Smooth muscle cell (in vitro differentiated cells): Measurements from ENCODE around the gene PLEKHM3. TPM values are rescaled to one million over a fixed set of nuclear protein-coding genes. Genes with fewer than 3 reads are reported as not detected.

Experiments
- DNase-seq: peaks from one replicate; lab custom pipeline; 2025; ENCODE audit not compliant: unreplicated experiment; lab: John Stamatoyannopoulos, UW
- H2AFZ ChIP-seq: fragments of 200-600 bp; sonication (generic); 2 replicates; pipeline ENCODE4 v1.6.0; 2016; ENCODE audit warnings: antibody characterized with exemption, low read depth, mild to moderate bottlenecking
- H3F3A ChIP-seq: fragments of 200-600 bp; sonication (generic); 2 replicates; pipeline ENCODE4 v1.6.0; 2017; ENCODE audit warnings: antibody characterized with exemption, low read depth
- H3K27ac ChIP-seq: fragments of 200-600 bp; sonication (generic); 2 replicates; pipeline ENCODE4 v1.5.1; 2016; ENCODE audit warnings: low read depth, mild to moderate bottlenecking
- H3K27me3 ChIP-seq: fragments of 200-600 bp; sonication (generic); 2 replicates; pipeline ENCODE4 v1.6.1; 2016; ENCODE audit warnings: low read depth, mild to moderate bottlenecking
- H3K36me3 ChIP-seq: fragments of 200-600 bp; sonication (generic); 2 replicates; pipeline ENCODE4 v1.5.1; 2016; ENCODE audit warnings: low read depth
- H3K4me1 ChIP-seq: fragments of 200-600 bp; sonication (generic); 2 replicates; pipeline ENCODE4 v1.5.1; 2016; ENCODE audit warnings: low read depth
- H3K4me2 ChIP-seq: fragments of 200-600 bp; sonication (generic); 2 replicates; pipeline ENCODE4 v1.6.0; 2016; ENCODE audit warnings: mild to moderate bottlenecking
- H3K4me3 ChIP-seq: fragments of 200-600 bp; sonication (generic); 2 replicates; pipeline ENCODE4 v1.5.1; 2016; ENCODE audit warnings: mild to moderate bottlenecking
- H3K79me2 ChIP-seq: fragments of 200-600 bp; sonication (generic); 2 replicates; pipeline ENCODE4 v1.6.0; 2016; ENCODE audit warnings: low read depth, mild to moderate bottlenecking
- H3K9ac ChIP-seq: fragments of 200-600 bp; sonication (generic); 2 replicates; pipeline ENCODE4 v1.6.0; 2016; ENCODE audit warnings: low read depth
- H3K9me3 ChIP-seq: fragments of 200-600 bp; sonication (generic); replicated peaks from 2 replicates; pipeline ENCODE4 v1.5.1; 2016; ENCODE audit warnings: low read depth
- H4K20me1 ChIP-seq: fragments of 200-600 bp; sonication (generic); 2 replicates; pipeline ENCODE4 v1.6.0; 2016; ENCODE audit warnings: low read depth
- WGBS: methylation state at CpG from one replicate; pipeline ENCODE4 v1.1.7; 2016; ENCODE audit warnings: low lambda C conversion rate; 5-methylcytosine and 5-hydroxymethylcytosine counted together
- polyA plus RNA-seq: library from polyadenylated mRNA; unstranded; fragments of >200 nt; fragmentation: Nextera tagmentation; extraction: Ambion mirVana; gene quantifications from 2 replicates; pipeline ENCODE4 v1.2.1, GENCODE V29; 2016
- total RNA-seq: library from RNA; depleted of rRNA; stranded (reverse); fragments of >200 nt; gene quantifications from 2 replicates; pipeline ENCODE4 v1.2.3, GENCODE V29; 2014
- TF ChIP-seq, protein P1 (sequence below): fragments of 200-600 bp; sonication (generic); IDR thresholded peaks from 2 replicates; pipeline ENCODE4 v1.5.1; 2017; ENCODE audit warnings: borderline replicate concordance, mild to moderate bottlenecking, antibody characterized with exemption; ENCODE audit not compliant: insufficient read depth, poor library complexity, severe bottlenecking

Gene PLEKHM3
- total and polyA plus RNA-seq, 2 experiments from 2014 or later: 3.8 to 10.3 TPM

DNA sequence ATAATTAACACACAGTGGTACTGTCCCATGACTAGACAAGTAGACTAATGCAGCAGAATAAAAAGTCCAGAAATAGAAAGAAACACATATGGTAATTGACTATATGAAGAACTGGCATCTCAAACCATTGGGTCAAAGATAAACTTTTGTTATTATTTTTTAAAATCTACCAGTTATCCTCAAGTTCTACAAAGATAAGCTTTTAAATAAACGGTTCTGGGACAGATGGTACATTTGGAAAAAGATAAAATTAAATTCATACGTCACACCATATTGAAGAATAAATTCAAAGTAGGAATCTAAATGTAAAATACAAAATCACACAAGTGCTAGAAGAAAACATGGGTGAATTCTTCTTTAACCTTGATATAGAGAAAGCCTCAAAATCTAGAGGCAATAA, 37.6 kb upstream of the PLEKHM3 start:
- Histone ChIP-seq H3K36me3 (no peaks in the 10 kb centered on the region), H3K4me3 (no peak overlapping the region), H2AFZ (no peak overlapping the region), H3K27ac (no peak overlapping the region), H3K4me2 (no peak overlapping the region), H3K79me2 (no peaks in the 10 kb centered on the region), H3K9ac (no peak overlapping the region), H4K20me1 (no peaks in the 10 kb centered on the region), H3F3A (no peaks in the 10 kb centered on the region), H3K9me3 (no peaks in the 10 kb centered on the region), H3K27me3 (no peaks in the 10 kb centered on the region), H3K4me1 (no peaks in the 10 kb centered on the region)
- no peak for DNase-seq
- TF ChIP-seq, protein P1, sequence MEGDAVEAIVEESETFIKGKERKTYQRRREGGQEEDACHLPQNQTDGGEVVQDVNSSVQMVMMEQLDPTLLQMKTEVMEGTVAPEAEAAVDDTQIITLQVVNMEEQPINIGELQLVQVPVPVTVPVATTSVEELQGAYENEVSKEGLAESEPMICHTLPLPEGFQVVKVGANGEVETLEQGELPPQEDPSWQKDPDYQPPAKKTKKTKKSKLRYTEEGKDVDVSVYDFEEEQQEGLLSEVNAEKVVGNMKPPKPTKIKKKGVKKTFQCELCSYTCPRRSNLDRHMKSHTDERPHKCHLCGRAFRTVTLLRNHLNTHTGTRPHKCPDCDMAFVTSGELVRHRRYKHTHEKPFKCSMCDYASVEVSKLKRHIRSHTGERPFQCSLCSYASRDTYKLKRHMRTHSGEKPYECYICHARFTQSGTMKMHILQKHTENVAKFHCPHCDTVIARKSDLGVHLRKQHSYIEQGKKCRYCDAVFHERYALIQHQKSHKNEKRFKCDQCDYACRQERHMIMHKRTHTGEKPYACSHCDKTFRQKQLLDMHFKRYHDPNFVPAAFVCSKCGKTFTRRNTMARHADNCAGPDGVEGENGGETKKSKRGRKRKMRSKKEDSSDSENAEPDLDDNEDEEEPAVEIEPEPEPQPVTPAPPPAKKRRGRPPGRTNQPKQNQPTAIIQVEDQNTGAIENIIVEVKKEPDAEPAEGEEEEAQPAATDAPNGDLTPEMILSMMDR: no peak
- WGBS: 88% methylated on average over 2 of the region's 2 CpGs

DNA sequence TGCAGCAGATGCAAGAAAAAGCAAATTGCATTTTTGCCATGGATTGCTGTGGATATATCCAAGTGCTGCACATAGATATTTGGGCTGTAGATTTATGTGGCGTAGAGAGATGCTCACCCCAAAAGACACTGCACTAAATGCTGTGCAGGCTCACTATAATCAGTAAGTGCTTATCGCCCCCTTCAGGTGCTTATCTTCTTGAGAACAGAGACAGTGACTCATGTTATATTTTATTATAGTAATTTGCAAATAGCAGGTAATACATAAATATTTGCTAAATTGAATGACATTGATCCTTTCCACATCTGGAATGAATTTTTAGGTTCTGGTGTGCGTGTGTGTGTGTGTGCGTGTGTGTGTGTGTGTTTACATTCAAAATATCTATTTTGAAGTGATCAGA, 36.8 kb upstream of the PLEKHM3 start:
- Histone ChIP-seq H3K27me3 (no peaks in the 10 kb centered on the region), H3K36me3 (no peaks in the 10 kb centered on the region), H3K79me2 (no peaks in the 10 kb centered on the region), H3F3A (no peaks in the 10 kb centered on the region), H3K4me3 (no peak overlapping the region), H3K9me3 (no peaks in the 10 kb centered on the region), H3K9ac (no peak overlapping the region), H3K27ac (no peak overlapping the region), H2AFZ (no peak overlapping the region), H4K20me1 (no peaks in the 10 kb centered on the region), H3K4me1 (no peaks in the 10 kb centered on the region), H3K4me2 (no peak overlapping the region)
- no peak for DNase-seq
- WGBS: 54% methylated on average over 4 of the region's 4 CpGs
- TF ChIP-seq, protein P1: peak; percentile 17

DNA sequence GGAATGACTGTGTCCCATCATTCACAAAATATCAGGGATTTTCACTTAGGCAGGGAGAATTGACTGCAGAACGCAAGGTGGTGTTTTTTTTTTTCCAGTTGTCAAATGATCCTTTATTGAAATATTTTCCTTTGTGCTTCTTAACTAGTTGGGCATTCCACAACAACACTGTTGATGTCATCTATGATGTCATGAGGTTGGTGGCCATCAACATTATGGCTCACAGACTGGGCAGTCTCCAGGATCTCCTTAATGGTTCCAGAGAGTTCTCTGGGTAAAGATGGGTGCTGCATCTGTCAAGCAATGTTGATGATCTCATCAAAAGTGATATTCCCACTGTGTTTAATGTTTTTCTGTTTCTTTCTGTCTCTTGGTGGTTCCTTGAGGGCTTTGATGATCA, 31.8 kb upstream of the PLEKHM3 start:
- H3K27ac ChIP-seq: no peak overlapping the region
- DNase-seq: no peak
- H3K4me1 ChIP-seq: no peaks in the 10 kb centered on the region
- WGBS: 93% methylated on average over 1 of the region's 1 CpG
- H3K36me3 ChIP-seq: no peaks in the 10 kb centered on the region
- no peak overlapping the region for H3K4me3 ChIP-seq
- no peaks in the 10 kb centered on the region for H4K20me1 ChIP-seq
- H2AFZ ChIP-seq: no peak overlapping the region
- no peaks in the 10 kb centered on the region for H3K79me2 ChIP-seq
- H3K4me2 ChIP-seq: no peak overlapping the region
- no peaks in the 10 kb centered on the region for H3K27me3 ChIP-seq
- H3K9me3 ChIP-seq: no peaks in the 10 kb centered on the region
- TF ChIP-seq, protein P1: no peak
- no peak overlapping the region for H3K9ac ChIP-seq
- no peaks in the 10 kb centered on the region for H3F3A ChIP-seq

DNA sequence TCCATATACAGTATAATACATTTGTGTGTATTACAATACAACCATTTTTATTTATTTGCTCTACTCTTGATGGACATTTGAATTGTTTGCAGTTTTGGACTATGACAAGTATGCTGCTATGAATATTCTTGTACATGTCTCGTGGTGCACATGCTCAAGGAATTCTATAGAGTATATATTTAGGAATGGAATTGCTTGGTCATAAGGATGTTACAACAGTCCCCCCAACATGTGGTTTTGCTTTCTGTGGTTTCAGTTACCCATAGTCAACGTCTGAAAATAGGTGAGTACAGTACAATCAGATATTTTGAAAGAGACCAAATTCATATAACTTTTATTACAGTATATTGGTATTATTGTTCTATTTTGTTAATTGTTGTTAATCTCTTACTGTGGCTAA, 24.1 kb upstream of the PLEKHM3 start:
- WGBS: 72% methylated on average over 2 of the region's 2 CpGs
- H2AFZ ChIP-seq: no peak overlapping the region
- H3K9ac ChIP-seq: no peak overlapping the region
- no peak overlapping the region for H3K4me3 ChIP-seq
- no peaks in the 10 kb centered on the region for H3F3A ChIP-seq
- no peaks in the 10 kb centered on the region for H3K9me3 ChIP-seq
- H3K4me2 ChIP-seq: no peak overlapping the region
- no peak for DNase-seq
- no peaks in the 10 kb centered on the region for H3K27me3 ChIP-seq
- no peaks in the 10 kb centered on the region for H4K20me1 ChIP-seq
- H3K4me1 ChIP-seq: peaks cover 3% of the 10 kb centered on the region
- no peaks in the 10 kb centered on the region for H3K79me2 ChIP-seq
- TF ChIP-seq, protein P1: no peak
- H3K27ac ChIP-seq: no peak overlapping the region
- no peaks in the 10 kb centered on the region for H3K36me3 ChIP-seq
